NB4 (cell line): ENCODE results near the gene AUTS2.

Experiments used
- DNase-seq: peaks from one replicate; pipeline ENCODE4 v3.0.0; 2010; ENCODE audit warnings: low read depth
- H3K4me3 ChIP-seq: one replicate; pipeline ENCODE4 v1.5.1; 2011; ENCODE audit warnings: mild to moderate bottlenecking, low read depth, low read length, moderate library complexity
- CTCF ChIP-seq: IDR thresholded peaks from one replicate; pipeline ENCODE4 v1.5.1; 2012; ENCODE audit warnings: low read depth, low read length
- MAX ChIP-seq: IDR thresholded peaks from 2 replicates; pipeline ENCODE4 v1.6.1; 2011; ENCODE audit warnings: low read depth, low read length
- MYC ChIP-seq: IDR thresholded peaks from 2 replicates; pipeline ENCODE4 v1.6.1; 2011; ENCODE audit warnings: low read depth, low read length
- POLR2A ChIP-seq: IDR thresholded peaks from 2 replicates; pipeline ENCODE4 v1.6.1; 2011; ENCODE audit warnings: mild to moderate bottlenecking; ENCODE audit not compliant: insufficient read length; ENCODE audit errors: extremely low read depth

Gene AUTS2

GRCh38 chr7:69568266-69568665, 30.0 kb upstream of the AUTS2 start:
- TF ChIP-seq MYC (no peak), POLR2A (no peak), CTCF (no peak), MAX (no peak)
- H3K4me3 ChIP-seq = no peak overlapping the region
- no peak for DNase-seq

GRCh38 chr7:69575651-69576050, 22.6 kb upstream of the AUTS2 start:
- H3K4me3 ChIP-seq = no peak overlapping the region
- no peak for DNase-seq
- TF ChIP-seq POLR2A = no peak
- TF ChIP-seq CTCF = no peak

- no peak overlapping the region for H3K4me3 ChIP-seq
- TF ChIP-seq CTCF = no peak
- no peak for TF ChIP-seq POLR2A
- TF ChIP-seq MAX = no peak
- no peak for TF ChIP-seq MYC
- DNase-seq = no peak
These were observed 21.1 kb upstream of the AUTS2 start for GRCh38 chr7:69577221-69577620.

GRCh38 chr7:69585169-69585568, 13.1 kb upstream of the AUTS2 start:
- TF ChIP-seq MYC (no peak), MAX (no peak), POLR2A (no peak)
- no peak overlapping the region for H3K4me3 ChIP-seq
- DNase-seq = no peak

- TF ChIP-seq POLR2A = no peak
- no peak for TF ChIP-seq MYC
- no peak for TF ChIP-seq CTCF
- TF ChIP-seq MAX = no peak
- no peak for DNase-seq
- H3K4me3 ChIP-seq = no peak overlapping the region
These were observed 12.0 kb upstream of the AUTS2 start for GRCh38 chr7:69586321-69586720.

GRCh38 chr7:69588773-69589172, 9.5 kb upstream of the AUTS2 start:
- no peak for DNase-seq
- TF ChIP-seq POLR2A (no peak), MYC (no peak), MAX (no peak), CTCF (no peak)
- no peak overlapping the region for H3K4me3 ChIP-seq
